Sigmoid colon (tissue), 4 donors: Measurements from ENCODE around the gene LURAP1L.

ENCODE experiments used
- EP300 ChIP-seq, 4 donors: sonication (generic); formaldehyde crosslinking; IDR thresholded peaks; one replicate each; pipeline ENCODE4 v1.6.1; 2017; ENCODE audit warnings: antibody characterized with exemption in 4 of 4
- POLR2A ChIP-seq, 2 donors: fragments of 450-650 bp; IDR thresholded peaks; one replicate each; pipeline ENCODE4 v1.6.1; 2016; ENCODE audit warnings: antibody characterized with exemption in 2 of 2, mild to moderate bottlenecking in 2 of 2, moderate library complexity in 2 of 2
- POLR2AphosphoS5 ChIP-seq, 4 donors: sonication (generic); formaldehyde crosslinking; IDR thresholded peaks; one replicate each; pipeline ENCODE4 v1.6.1; 2017; ENCODE audit warnings: antibody characterized with exemption in 4 of 4
- TF ChIP-seq, protein P1 (sequence below), 4 experiments: fragments of 450-650 bp in 3 of 4; fragments of 200-600 bp in 1 of 4; IDR thresholded peaks; one replicate each; pipeline ENCODE4 v1.5.1; 2016 to 2019; ENCODE audit warnings: antibody characterized with exemption in 4 of 4, mild to moderate bottlenecking in 3 of 4, moderate library complexity in 2 of 4

DNA sequence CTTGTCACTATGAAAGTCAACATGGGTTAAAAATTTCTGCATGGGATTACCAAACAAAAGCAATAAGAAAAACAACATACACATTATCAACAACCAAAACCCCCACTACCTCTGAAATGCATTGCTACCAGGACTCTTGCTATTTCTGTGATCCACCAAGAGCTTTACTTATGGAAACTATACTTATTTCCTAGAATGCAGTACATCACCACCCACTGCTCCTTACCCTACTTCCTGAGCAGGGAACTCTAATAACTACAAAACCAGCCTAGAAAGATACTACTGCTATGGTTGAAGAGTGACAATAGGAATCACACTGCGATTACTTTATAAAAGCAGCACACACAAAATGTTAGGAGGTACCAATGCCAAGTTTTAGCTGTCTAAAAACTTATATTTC is 22.2 kb downstream of the LURAP1L start:
- TF ChIP-seq, protein P1, sequence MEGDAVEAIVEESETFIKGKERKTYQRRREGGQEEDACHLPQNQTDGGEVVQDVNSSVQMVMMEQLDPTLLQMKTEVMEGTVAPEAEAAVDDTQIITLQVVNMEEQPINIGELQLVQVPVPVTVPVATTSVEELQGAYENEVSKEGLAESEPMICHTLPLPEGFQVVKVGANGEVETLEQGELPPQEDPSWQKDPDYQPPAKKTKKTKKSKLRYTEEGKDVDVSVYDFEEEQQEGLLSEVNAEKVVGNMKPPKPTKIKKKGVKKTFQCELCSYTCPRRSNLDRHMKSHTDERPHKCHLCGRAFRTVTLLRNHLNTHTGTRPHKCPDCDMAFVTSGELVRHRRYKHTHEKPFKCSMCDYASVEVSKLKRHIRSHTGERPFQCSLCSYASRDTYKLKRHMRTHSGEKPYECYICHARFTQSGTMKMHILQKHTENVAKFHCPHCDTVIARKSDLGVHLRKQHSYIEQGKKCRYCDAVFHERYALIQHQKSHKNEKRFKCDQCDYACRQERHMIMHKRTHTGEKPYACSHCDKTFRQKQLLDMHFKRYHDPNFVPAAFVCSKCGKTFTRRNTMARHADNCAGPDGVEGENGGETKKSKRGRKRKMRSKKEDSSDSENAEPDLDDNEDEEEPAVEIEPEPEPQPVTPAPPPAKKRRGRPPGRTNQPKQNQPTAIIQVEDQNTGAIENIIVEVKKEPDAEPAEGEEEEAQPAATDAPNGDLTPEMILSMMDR (IDR thresholded peaks at IDR 0.05), result no peak
- TF ChIP-seq POLR2A (IDR thresholded peaks at IDR 0.05), result no peak
- no peak for TF ChIP-seq POLR2AphosphoS5 (IDR thresholded peaks at IDR 0.05)
- no peak for TF ChIP-seq EP300 (IDR thresholded peaks at IDR 0.05)
